CD14-positive monocyte (primary cell): ENCODE measurements around the gene AK9. TPM values are rescaled to one million over a fixed set of nuclear protein-coding genes. Genes with fewer than 3 reads are reported as not detected.
A peak's percentile ranks its signal among the peaks of the same experiment; 100 is the strongest.

Experiments
- DNase-seq, 3 donors: peaks; one replicate each; pipeline ENCODE4 v3.0.0-alpha.2; 2011 to 2022
- H2AFZ ChIP-seq: 2 replicates; pipeline ENCODE4 v1.6.0; 2012; ENCODE audit warnings: mild to moderate bottlenecking, low read depth, low read length, inconsistent platforms; ENCODE audit not compliant: insufficient read depth, poor library complexity, severe bottlenecking
- H3K27ac ChIP-seq, 2 donors: 1 replicate in 1 of 2; 2 replicates in 1 of 2; pipeline ENCODE4 v1.5.1; 2012 to 2013; ENCODE audit warnings: low read length in 2 of 2, control low read depth in 1 of 2, inconsistent platforms in 1 of 2, low read depth in 1 of 2, mild to moderate bottlenecking in 1 of 2
- H3K27me3 ChIP-seq, 2 donors: one replicate each; pipeline versions ENCODE4 v1.6.0 to v1.6.1; 2011 to 2013; ENCODE audit warnings: low read length in 2 of 2; ENCODE audit not compliant: control insufficient read depth in 2 of 2, insufficient read depth in 2 of 2
- H3K36me3 ChIP-seq, 2 donors: replicated peaks in 1 of 2; 1 replicate in 1 of 2; 2 replicates in 1 of 2; pipeline versions ENCODE4 v1.5.1 to v1.6.1; 2012 to 2013; ENCODE audit warnings: low read length in 2 of 2, control low read depth in 1 of 2, inconsistent platforms in 1 of 2, mild to moderate bottlenecking in 1 of 2; ENCODE audit not compliant: insufficient read depth in 2 of 2, control insufficient read depth in 1 of 2
- H3K4me1 ChIP-seq, 2 donors: 1 replicate in 1 of 2; 2 replicates in 1 of 2; pipeline versions ENCODE4 v1.5.1 to v1.6.1; 2012 to 2013; ENCODE audit warnings: low read length in 2 of 2, control low read depth in 1 of 2, inconsistent platforms in 1 of 2, mild to moderate bottlenecking in 1 of 2, moderate library complexity in 1 of 2; ENCODE audit not compliant: insufficient read depth in 2 of 2, control insufficient read depth in 1 of 2
- H3K4me2 ChIP-seq: replicated peaks from 2 replicates; pipeline ENCODE3; 2012; ENCODE audit warnings: low read length, moderate library complexity, mild to moderate bottlenecking; ENCODE audit not compliant: poor library complexity, severe bottlenecking; ENCODE audit errors: extremely low read depth
- H3K4me3 ChIP-seq, 3 experiments: fragments of 200-600 bp in 1 of 3; sonication (generic) in 1 of 3; replicated peaks in 1 of 3; 1 replicate in 2 of 3; 2 replicates in 1 of 3; pipeline ENCODE4 v1.5.1; 2011 to 2013; ENCODE audit warnings: low read length in 3 of 3, mild to moderate bottlenecking in 3 of 3, control low read depth in 2 of 3, low read depth in 2 of 3, inconsistent platforms in 1 of 3, moderate library complexity in 1 of 3
- H3K79me2 ChIP-seq: 2 replicates; pipeline ENCODE4 v1.6.0; 2012; ENCODE audit warnings: mild to moderate bottlenecking, control low read depth, inconsistent platforms, low read length, moderate library complexity; ENCODE audit not compliant: insufficient read depth
- H3K9ac ChIP-seq: 2 replicates; pipeline ENCODE4 v1.6.0; 2017; ENCODE audit warnings: low read length, mild to moderate bottlenecking; ENCODE audit not compliant: insufficient read depth, poor library complexity, severe bottlenecking
- H3K9me3 ChIP-seq, 2 donors: replicated peaks in 1 of 2; 1 replicate in 1 of 2; 2 replicates in 1 of 2; pipeline versions ENCODE4 v1.5.1 to v1.6.1; 2012 to 2013; ENCODE audit warnings: low read length in 2 of 2, control low read depth in 1 of 2; ENCODE audit not compliant: control insufficient read depth in 1 of 2, insufficient read depth in 1 of 2
- H4K20me1 ChIP-seq: 2 replicates; pipeline ENCODE4 v1.6.0; 2012; ENCODE audit warnings: mild to moderate bottlenecking, low read length, control low read depth, moderate library complexity; ENCODE audit not compliant: insufficient read depth
- H3K27ac Mint-ChIP-seq, 7 donors: one replicate each; pipeline ENCODE4 v1.8.0; 2020; ENCODE audit warnings: mild to moderate bottlenecking in 7 of 7, mixed read lengths in 7 of 7, moderate library complexity in 6 of 7, inconsistent platforms in 2 of 7
- H3K27me3 Mint-ChIP-seq, 3 donors: one replicate each; pipeline ENCODE4 v1.8.0; 2021 to 2022; ENCODE audit warnings: low read depth in 3 of 3, mild to moderate bottlenecking in 3 of 3, mixed read lengths in 3 of 3, moderate library complexity in 3 of 3, inconsistent platforms in 1 of 3
- H3K36me3 Mint-ChIP-seq, 2 donors: one replicate each; pipeline ENCODE4 v1.8.0; 2020; ENCODE audit warnings: mixed read lengths in 2 of 2, inconsistent platforms in 1 of 2, mild to moderate bottlenecking in 1 of 2
- H3K4me1 Mint-ChIP-seq: one replicate; pipeline ENCODE4 v1.8.0; 2020; ENCODE audit warnings: mild to moderate bottlenecking, mixed read lengths
- H3K4me3 Mint-ChIP-seq, 2 donors: one replicate each; pipeline ENCODE4 v1.8.0; 2020; ENCODE audit warnings: mild to moderate bottlenecking in 2 of 2, mixed read lengths in 2 of 2, moderate library complexity in 1 of 2
- H3K9me3 Mint-ChIP-seq, 7 donors: one replicate each; pipeline ENCODE4 v1.8.0; 2020 to 2022; ENCODE audit warnings: mixed read lengths in 7 of 7, mild to moderate bottlenecking in 6 of 7, moderate library complexity in 6 of 7, inconsistent platforms in 2 of 7
- CTCF ChIP-seq: fragments of 200-600 bp; IDR thresholded peaks from one replicate; pipeline ENCODE4 v1.8.0; 2022; ENCODE audit warnings: antibody characterized with exemption, mild to moderate bottlenecking
- WGBS: methylation state at CpG from one replicate; pipeline ENCODE4 v1.1.5; 2013; ENCODE audit warnings: missing lambda C conversion rate; ENCODE audit not compliant: insufficient coverage; 5-methylcytosine and 5-hydroxymethylcytosine counted together
- intact Hi-C, 2 donors: fragments of 100-400 bp; cut with micrococcal nuclease; formaldehyde crosslinking; loops; one replicate each; pipeline versions ENCODE4 v1.15.0 to v1.15.1; 2023
- polyA plus RNA-seq, 3 donors: library from polyadenylated mRNA; depleted of rRNA in 1 of 3; unstranded in 2 of 3; stranded (reverse) in 1 of 3; fragments of 300-500 nt in 2 of 3; fragments of >200 nt in 1 of 3; fragmentation: Illumina TruSeq in 2 of 3; gene quantifications; 1 replicate in 2 of 3; 2 replicates in 1 of 3; pipeline ENCODE4 v1.2.3, GENCODE V29; 2012 to 2021

AK9 gene
- polyA plus RNA-seq, 3 donors: 2.6 to 3.1 (median 2.8) TPM

GRCh38 chr6:109453594-109454495 is 237.2 kb downstream of the AK9 start:
- Mint-ChIP-seq H3K27ac (peak overlapping the region; percentile 73 to 99 (median 88)), H3K27me3 (no peaks in the 10 kb centered on the region), H3K36me3 (peaks cover 33 to 47% of the 10 kb centered on the region in 2 donors), H3K4me1 (peaks cover 49% of the 10 kb centered on the region), H3K9me3 (peaks cover 0 to 3% (median 0%) of the 10 kb centered on the region in 7 donors), H3K4me3 (peak overlapping the region; percentile 96 to 98)
- 86% methylated on average over 25 of the region's 27 CpGs for WGBS
- H3K4me3 ChIP-seq: peak overlapping the region; percentile 51 to 97 (median 78)
- H3K79me2 ChIP-seq: peaks cover 56% of the 10 kb centered on the region
- intact Hi-C loops: loop anchor here (2.0 to 10.0 kb wide), 2 partner anchors 29 to 359 kb away; partner anchors contain the start of genes CEP57L1 (in 1 of the 2), SESN1 (in 1 of the 2) and ZBTB24 (in 1 of the 2)
- peaks cover 43 to 51% of the 10 kb centered on the region in 2 donors for H3K4me1 ChIP-seq
- no peak for DNase-seq
- peaks cover 32 to 46% of the 10 kb centered on the region in 2 donors for H3K36me3 ChIP-seq
- no peaks in the 10 kb centered on the region for H3K27me3 ChIP-seq
- peak overlapping the region; percentile 84 to 93 for H3K27ac ChIP-seq
- no peak overlapping the region for H2AFZ ChIP-seq
- peak overlapping the region; percentile 70 for H3K9ac ChIP-seq
- peaks cover 44% of the 10 kb centered on the region for H4K20me1 ChIP-seq
- TF ChIP-seq CTCF: no peak
- H3K9me3 ChIP-seq: no peaks in the 10 kb centered on the region
- H3K4me2 ChIP-seq: peak overlapping the region; percentile 81

GRCh38 chr6:109453156-109453555 is 237.8 kb downstream of the AK9 start:
- no peak overlapping the region for H3K4me2 ChIP-seq
- no peaks in the 10 kb centered on the region for H3K27me3 Mint-ChIP-seq
- H3K27ac Mint-ChIP-seq: peak overlapping the region in 4 of 7 donors; percentile 47 to 96 (median 75)
- no peak overlapping the region for H2AFZ ChIP-seq
- no peak for TF ChIP-seq CTCF
- peaks cover 0 to 3% (median 0%) of the 10 kb centered on the region in 7 donors for H3K9me3 Mint-ChIP-seq
- H3K4me3 Mint-ChIP-seq: no peak overlapping the region
- no peaks in the 10 kb centered on the region for H3K27me3 ChIP-seq
- H3K27ac ChIP-seq: peak overlapping the region in 1 of 2 donors; percentile 84
- peaks cover 34 to 53% of the 10 kb centered on the region in 2 donors for H3K36me3 Mint-ChIP-seq
- no peak overlapping the region for H3K4me3 ChIP-seq
- peaks cover 36 to 44% of the 10 kb centered on the region in 2 donors for H3K4me1 ChIP-seq
- WGBS: 85% methylated on average over 2 of the region's 2 CpGs
- no peaks in the 10 kb centered on the region for H3K9me3 ChIP-seq
- H3K4me1 Mint-ChIP-seq: peaks cover 46% of the 10 kb centered on the region
- peaks cover 38 to 53% of the 10 kb centered on the region in 2 donors for H3K36me3 ChIP-seq
- no peak overlapping the region for H3K9ac ChIP-seq
- DNase-seq: no peak
- H3K79me2 ChIP-seq: peaks cover 57% of the 10 kb centered on the region
- H4K20me1 ChIP-seq: peaks cover 51% of the 10 kb centered on the region
- intact Hi-C loops: loop anchor here in 1 of 2 donors (10.0 kb wide), 1 partner anchor 358 kb away; the partner anchor contains the start of genes CEP57L1 and SESN1
